A549 (cell line): ENCODE measurements around the gene SYDE1. TPM values are rescaled to one million over a fixed set of nuclear protein-coding genes. Genes with fewer than 3 reads are reported as not detected.

ENCODE experiments used
- ATAC-seq, 2 experiments: fragments of 200-7000 bp in 1 of 2; fragments of >200 bp in 1 of 2; cut with Nextera tagmentation in 1 of 2; cut with Tn5 transposase in 1 of 2; 3 replicates each; pipeline versions ENCODE4 v1.8.0 to v1.9.1; 2018 to 2020; ENCODE audit warnings: mild to moderate bottlenecking in 1 of 2, moderate library complexity in 1 of 2
- CTCF ChIA-PET: fragments of 300-600 bp; sonication (Branson Sonifier 250); formaldehyde crosslinking; extraction: SDS; loops from one replicate; lab custom pipeline; 2021; ENCODE audit warnings: antibody characterized with exemption, inconsistent platforms; lab: Yijun Ruan, JAX
- POLR2A ChIA-PET: fragments of 350-600 bp; formaldehyde crosslinking; extraction: SDS; loops from one replicate; lab custom pipeline; 2021; ENCODE audit warnings: antibody characterized with exemption, inconsistent platforms; lab: Yijun Ruan, JAX
- DNase-seq, 2 experiments: peaks; one replicate each; pipeline versions ENCODE4 v3.0.0 to v3.0.0-alpha.2; 2011 to 2016; ENCODE audit warnings: low read depth in 1 of 2, low spot score in 1 of 2
- FAIRE-seq: peaks from 2 replicates; lab custom pipeline; 2011; peaks lifted over from hg19 to GRCh38; lab: Jason Lieb, UNC
- H3K27ac ChIP-seq, 2 experiments: fragments of >200 bp; sonication (Bioruptor Twin); formaldehyde crosslinking; 3 replicates each; pipeline ENCODE4 v1.5.1; 2016 to 2017
- H3K4me1 ChIP-seq: fragments of >200 bp; sonication (Bioruptor Twin); formaldehyde crosslinking; 3 replicates; pipeline ENCODE4 v1.6.1; 2016
- H3K4me2 ChIP-seq: fragments of >200 bp; sonication (Bioruptor Twin); formaldehyde crosslinking; 3 replicates; pipeline ENCODE4 v1.6.1; 2016
- H3K4me3 ChIP-seq: fragments of >200 bp; sonication (Bioruptor Twin); formaldehyde crosslinking; 3 replicates; pipeline ENCODE4 v1.5.1; 2016
- H3K9me3 ChIP-seq: fragments of >200 bp; sonication (Bioruptor Twin); formaldehyde crosslinking; 3 replicates; pipeline ENCODE4 v1.6.1; 2016
- BCL3 ChIP-seq: fragments of >200 bp; sonication (Bioruptor Twin); formaldehyde crosslinking; IDR thresholded peaks from 3 replicates; pipeline ENCODE4 v1.6.1; 2016
- BHLHE40 ChIP-seq: IDR thresholded peaks from 2 replicates; pipeline ENCODE4 v1.6.1; 2012; ENCODE audit warnings: low read depth, low read length, inconsistent platforms
- CBX8 ChIP-seq: fragments of 200-600 bp; sonication (generic); IDR thresholded peaks from 2 replicates; pipeline ENCODE4 v1.6.1; 2016
- CTCF ChIP-seq: fragments of >200 bp; sonication (Bioruptor Twin); formaldehyde crosslinking; IDR thresholded peaks from 3 replicates; pipeline ENCODE4 v1.5.1; 2016
- EP300 ChIP-seq, 2 experiments: fragments of >200 bp; sonication (Bioruptor Twin); formaldehyde crosslinking; IDR thresholded peaks; 2 replicates in 1 of 2; 3 replicates in 1 of 2; pipeline ENCODE4 v1.6.1; 2016 to 2017
- ESRRA ChIP-seq: fragments of 150-350 bp; IDR thresholded peaks from 2 replicates; pipeline ENCODE4 v1.6.1; 2014; ENCODE audit warnings: mild to moderate bottlenecking, low read length, borderline replicate concordance
- FOXS1 ChIP-seq: fragments of 250-450 bp; sonication (Bioruptor Pico); IDR thresholded peaks from 2 replicates; pipeline ENCODE4 v1.5.0; 2020; ENCODE audit warnings: mild to moderate bottlenecking, moderate library complexity
- HDAC2 ChIP-seq: fragments of 200-600 bp; sonication (generic); IDR thresholded peaks from 2 replicates; pipeline ENCODE4 v1.6.1; 2016
- HEYL ChIP-seq: fragments of 250-450 bp; sonication (Bioruptor Pico); IDR thresholded peaks from 2 replicates; pipeline ENCODE4 v1.8.0; 2021; ENCODE audit warnings: mild to moderate bottlenecking, moderate library complexity
- HMGXB4 ChIP-seq: fragments of 250-450 bp; sonication (Bioruptor Pico); IDR thresholded peaks from 2 replicates; pipeline ENCODE4 v1.5.0; 2021; ENCODE audit warnings: mild to moderate bottlenecking, moderate library complexity, borderline replicate concordance
- MAZ ChIP-seq: fragments of 150-350 bp; IDR thresholded peaks from 2 replicates; pipeline ENCODE4 v1.6.1; 2014; ENCODE audit warnings: antibody characterized with exemption, low read depth, low read length, borderline replicate concordance
- MYC ChIP-seq: IDR thresholded peaks from 2 replicates; pipeline ENCODE4 v1.6.1; 2012; ENCODE audit warnings: mild to moderate bottlenecking, inconsistent platforms, low read length, improper control_type of control experiment, borderline replicate concordance
- NFE2L2 ChIP-seq: fragments of 150-350 bp; conservative IDR thresholded peaks from 2 replicates; pipeline ENCODE4 v1.6.1; 2014; ENCODE audit warnings: low read length
- POLR2A ChIP-seq: IDR thresholded peaks from 2 replicates; pipeline ENCODE4 v1.6.1; 2012; ENCODE audit warnings: mild to moderate bottlenecking, low read length
- POLR2AphosphoS2 ChIP-seq: conservative IDR thresholded peaks from 2 replicates; pipeline ENCODE4 v1.6.1; 2012; ENCODE audit warnings: low read length, improper control_type of control experiment, inconsistent platforms
- RAD21 ChIP-seq, 2 experiments: fragments of >200 bp in 1 of 2; sonication (Bioruptor Twin) in 1 of 2; formaldehyde crosslinking in 1 of 2; IDR thresholded peaks in 1 of 2; conservative IDR thresholded peaks in 1 of 2; 2 replicates in 1 of 2; 3 replicates in 1 of 2; pipeline ENCODE4 v1.6.1; 2012 to 2018; ENCODE audit warnings: inconsistent platforms in 1 of 2
- REST ChIP-seq: fragments of 200-600 bp; sonication (generic); IDR thresholded peaks from 2 replicates; pipeline ENCODE4 v1.6.1; 2016; ENCODE audit warnings: antibody characterized with exemption, mild to moderate bottlenecking, moderate library complexity
- RFX5 ChIP-seq: fragments of 450-650 bp; IDR thresholded peaks from 2 replicates; pipeline ENCODE4 v1.7.1; 2014; ENCODE audit warnings: antibody characterized with exemption, mild to moderate bottlenecking, moderate library complexity
- RNF2 ChIP-seq: fragments of 200-600 bp; sonication (generic); IDR thresholded peaks from 2 replicates; pipeline ENCODE4 v1.6.1; 2016; ENCODE audit warnings: low read depth, mild to moderate bottlenecking, antibody characterized with exemption, moderate library complexity, borderline replicate concordance
- TFCP2L1 ChIP-seq: fragments of 250-450 bp; sonication (Bioruptor Pico); IDR thresholded peaks from 2 replicates; pipeline ENCODE4 v1.5.0; 2021; ENCODE audit warnings: mild to moderate bottlenecking
- ZFP36 ChIP-seq: fragments of 450-650 bp; IDR thresholded peaks from 2 replicates; pipeline ENCODE4 v1.6.1; 2014; ENCODE audit warnings: borderline replicate concordance; ENCODE audit not compliant: partially characterized antibody
- ZNF302 ChIP-seq: fragments of 250-450 bp; sonication (Bioruptor Pico); IDR thresholded peaks from 2 replicates; pipeline ENCODE4 v1.9.0; 2021; ENCODE audit warnings: inconsistent platforms, mild to moderate bottlenecking, moderate library complexity
- WGBS: methylation state at CpG from one replicate; pipeline ENCODE4 v1.1.6; 2017; ENCODE audit errors: missing lambda C conversion rate; 5-methylcytosine and 5-hydroxymethylcytosine counted together
- polyA plus RNA-seq, 4 experiments: library from polyadenylated mRNA; depleted of rRNA in 3 of 4; stranded (reverse); fragments of >200 nt; fragmentation: RNase III in 1 of 4; extraction: RNeasy Plus Mini Kit Qiagen cat#74134 plus additional on column Dnase treatment in 1 of 4; gene quantifications; 2 replicates in 3 of 4; 3 replicates in 1 of 4; pipeline ENCODE4 v1.2.3, GENCODE V29; 2011 to 2017

SYDE1 gene
- polyA plus RNA-seq, 2 of the 4 experiments (the other 2 are of a cell fraction), result 5.5 to 8.8 TPM

- no peak overlapping the region for H3K27ac ChIP-seq
- no peak overlapping the region for H3K4me2 ChIP-seq
- no peaks in the 10 kb centered on the region for H3K4me1 ChIP-seq
- H3K4me3 ChIP-seq, result no peak overlapping the region
- H3K9me3 ChIP-seq, result peaks cover 4% of the 10 kb centered on the region; the same call in 1 of the 3 replicates
- ChIA-PET CTCF (interaction anchor here (0.6 to 2.1 kb wide), 9 partner anchors 10 to 1553 kb away, joined by 3 to 13 read pairs (median 3); no protein-coding TSS in a partner anchor), POLR2A (no interaction called here)
- no peak for DNase-seq
- FAIRE-seq, result no peak
- no peak for TF ChIP-seq HEYL (CRISPR knock-in tag)
- 67% methylated on average over 4 of the region's 5 CpGs for WGBS
- ATAC-seq, result no peak
These were observed 42.5 kb downstream of the SYDE1 start for GRCh38 chr19:15149737-15150136.

GRCh38 chr19:15154002-15154612 is 46.9 kb downstream of the SYDE1 start:
- ATAC-seq, result peak; percentile 45 to 61; a peak in 2 of 6 replicates
- POLR2A ChIA-PET, result no interaction called here
- no peak for TF ChIP-seq ESRRA
- TF ChIP-seq CBX8, result no peak
- no peak for TF ChIP-seq HMGXB4
- 0 out of 5 replicates have a peak, but pooled peaks of 1 of the 2 experiments have one; percentile 27 for TF ChIP-seq RAD21 (conservative IDR thresholded peaks at IDR 0.05 in 1 of 2, IDR thresholded peaks at IDR 0.05 in 1 of 2)
- TF ChIP-seq CTCF, result peak; percentile 18; the same call in 1 of the 3 replicates
- TF ChIP-seq POLR2A, result no peak
- no peak for TF ChIP-seq POLR2AphosphoS2
- TF ChIP-seq RFX5, result no peak
- TF ChIP-seq REST, result no peak
- no peak for TF ChIP-seq RNF2
- TF ChIP-seq, all 56 proteins: peak for 2
- no peak overlapping the region for H3K4me2 ChIP-seq
- H3K9me3 ChIP-seq, result peaks cover 4% of the 10 kb centered on the region; the same call in 1 of the 3 replicates
- FAIRE-seq (no peak), DNase-seq (peak; percentile 36 to 56)
- CTCF ChIA-PET, result interaction anchor here (0.6 to 2.4 kb wide), 8 partner anchors 9 to 406 kb away, joined by 3 to 7 read pairs (median 4); no protein-coding TSS in a partner anchor
- H3K27ac ChIP-seq, result no peak overlapping the region
- WGBS, result 96% methylated on average over 3 of the region's 3 CpGs
- H3K4me3 ChIP-seq, result no peak overlapping the region
- H3K4me1 ChIP-seq, result no peaks in the 10 kb centered on the region

- ChIA-PET POLR2A (no interaction called here), CTCF (no interaction called here)
- H3K4me2 ChIP-seq, result no peak overlapping the region
- DNase-seq (no peak), FAIRE-seq (no peak), ATAC-seq (no peak)
- H3K4me1 ChIP-seq, result no peaks in the 10 kb centered on the region
- H3K4me3 ChIP-seq, result no peak overlapping the region
- no peak overlapping the region for H3K27ac ChIP-seq
- WGBS, result 51% methylated on average over 4 of the region's 5 CpGs
- peaks cover 4% of the 10 kb centered on the region; the same call in 1 of the 3 replicates for H3K9me3 ChIP-seq
- TF ChIP-seq ZFP36 (no peak), FOXS1 (no peak), BCL3 (no peak), BHLHE40 (no peak), HDAC2 (no peak), NFE2L2 (no peak), MYC (no peak), HMGXB4 (no peak), ZNF302 (CRISPR knock-in tag) (no peak), MAZ (no peak), TFCP2L1 (CRISPR knock-in tag) (no peak), RAD21 (conservative IDR thresholded peaks at IDR 0.05 in 1 of 2, IDR thresholded peaks at IDR 0.05 in 1 of 2) (no peak), EP300 (IDR thresholded peaks at IDR 0.05) (no peak)
These were observed 48.1 kb downstream of the SYDE1 start for GRCh38 chr19:15155296-15155695.
